ENCODE measurements around the gene SSMEM1. TPM values are rescaled to one million over a fixed set of nuclear protein-coding genes. Genes with fewer than 3 reads are reported as not detected.
A peak's percentile ranks its signal among the peaks of the same experiment; 100 is the strongest.

The SSMEM1 gene
- total and polyA plus RNA-seq, 4 donors: not detected

DNA sequence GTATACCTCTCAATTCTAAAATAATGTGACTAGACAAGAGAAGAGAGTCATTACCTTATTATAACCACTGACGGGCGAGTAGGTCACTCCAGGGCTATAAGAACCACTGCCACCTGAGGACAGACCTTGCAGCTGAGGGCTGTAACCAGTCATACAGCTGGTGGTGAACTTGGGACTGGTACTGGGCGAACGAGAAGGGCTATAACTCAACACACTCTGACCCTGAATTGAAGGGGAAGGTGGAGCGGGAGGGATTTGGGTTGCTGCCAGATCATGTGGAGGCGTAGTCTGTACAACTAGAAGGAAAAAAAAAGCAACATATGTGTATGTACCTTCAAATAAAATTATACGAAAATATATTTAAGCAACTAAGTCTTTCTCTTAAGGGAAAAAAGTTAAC is 5.9 kb upstream of the SSMEM1 start:
- Histone ChIP-seq H3K27me3 (ENCODE audit: control insufficient read depth in 4 of 4, insufficient read depth in 4 of 4, low read length in 3 of 4) (no peaks in the 10 kb centered on the region), H3K36me3 (ENCODE audit: control insufficient read depth in 4 of 4, insufficient read depth in 3 of 4, low read depth in 1 of 4, low read length in 3 of 4) (peaks cover 0 to 28% (median 15%) of the 10 kb centered on the region in 4 donors), H3K4me1 (ENCODE audit: control insufficient read depth in 4 of 4, insufficient read depth in 4 of 4, low read length in 3 of 4) (no peaks in the 10 kb centered on the region), H3K9ac (ENCODE audit: low read depth in 1 of 2, low read length in 2 of 2) (no peak overlapping the region), H3K4me3 (ENCODE audit: low read depth in 1 of 3, low read length in 3 of 3) (no peak overlapping the region), H3K27ac (ENCODE audit: low read depth in 1 of 2, low read length in 2 of 2) (no peak overlapping the region), H3K9me3 (ENCODE audit: control insufficient read depth in 4 of 4, low read length in 3 of 4) (no peaks in the 10 kb centered on the region)
- WGBS: 81% methylated on average over 7 of the region's 7 CpGs
- DNase-seq (ENCODE audit: low spot score): no peak
- TF ChIP-seq GABPA (IDR thresholded peaks at IDR 0.05 in 1 of 2, conservative IDR thresholded peaks at IDR 0.05 in 1 of 2) (no peak), TAF1 (conservative IDR thresholded peaks at IDR 0.05) (no peak), EGR1 (IDR thresholded peaks at IDR 0.05; ENCODE audit: low read depth in 2 of 2) (no peak), FOXA2 (IDR thresholded peaks at IDR 0.05) (no peak), YY1 (IDR thresholded peaks at IDR 0.05) (no peak), HNF4A (conservative IDR thresholded peaks at IDR 0.05) (no peak)
- TF ChIP-seq, protein P1, sequence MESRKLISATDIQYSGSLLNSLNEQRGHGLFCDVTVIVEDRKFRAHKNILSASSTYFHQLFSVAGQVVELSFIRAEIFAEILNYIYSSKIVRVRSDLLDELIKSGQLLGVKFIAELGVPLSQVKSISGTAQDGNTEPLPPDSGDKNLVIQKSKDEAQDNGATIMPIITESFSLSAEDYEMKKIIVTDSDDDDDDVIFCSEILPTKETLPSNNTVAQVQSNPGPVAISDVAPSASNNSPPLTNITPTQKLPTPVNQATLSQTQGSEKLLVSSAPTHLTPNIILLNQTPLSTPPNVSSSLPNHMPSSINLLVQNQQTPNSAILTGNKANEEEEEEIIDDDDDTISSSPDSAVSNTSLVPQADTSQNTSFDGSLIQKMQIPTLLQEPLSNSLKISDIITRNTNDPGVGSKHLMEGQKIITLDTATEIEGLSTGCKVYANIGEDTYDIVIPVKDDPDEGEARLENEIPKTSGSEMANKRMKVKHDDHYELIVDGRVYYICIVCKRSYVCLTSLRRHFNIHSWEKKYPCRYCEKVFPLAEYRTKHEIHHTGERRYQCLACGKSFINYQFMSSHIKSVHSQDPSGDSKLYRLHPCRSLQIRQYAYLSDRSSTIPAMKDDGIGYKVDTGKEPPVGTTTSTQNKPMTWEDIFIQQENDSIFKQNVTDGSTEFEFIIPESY (IDR thresholded peaks at IDR 0.05): no peak

DNA sequence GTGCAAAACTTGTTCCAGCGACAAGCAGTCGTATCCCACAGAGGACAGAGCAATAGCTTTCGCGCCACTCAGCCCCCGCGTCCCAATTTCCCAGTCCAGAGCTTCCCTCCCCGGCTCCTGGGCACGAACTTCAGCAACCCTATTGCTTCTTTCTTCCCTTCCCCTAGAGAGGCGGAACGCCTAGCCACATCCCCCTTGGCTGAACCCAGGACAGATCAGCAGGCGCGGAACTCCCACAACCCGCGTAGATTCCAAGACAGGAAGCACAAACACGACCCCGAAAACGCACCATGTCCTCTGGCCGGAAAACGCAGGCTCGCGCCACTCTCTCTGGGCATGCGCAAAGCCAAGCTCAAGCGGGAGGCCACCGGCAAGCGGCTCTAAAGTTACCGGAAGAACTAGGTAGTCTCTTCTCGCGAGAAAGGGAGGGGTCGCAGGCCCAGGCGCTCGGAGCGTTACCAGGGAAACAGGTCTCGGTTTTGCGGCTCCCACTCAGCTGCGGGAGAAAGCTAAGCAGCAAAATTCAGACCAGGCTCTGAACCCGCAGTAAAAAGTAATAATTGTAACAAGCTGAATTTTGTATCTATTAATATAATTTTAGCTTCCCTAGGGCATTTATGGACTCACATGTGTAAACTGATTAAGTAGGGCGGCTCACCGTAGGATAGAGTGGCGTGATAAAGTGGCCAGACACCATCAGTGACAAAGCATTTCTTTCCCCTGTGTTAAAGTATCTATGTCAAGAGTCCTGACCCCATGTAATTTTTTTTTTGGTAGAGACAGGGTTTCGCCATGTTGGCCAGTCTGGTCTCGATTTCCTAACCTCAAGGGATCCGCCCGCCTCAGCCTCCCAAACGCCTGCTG is 2.3 kb upstream of the SSMEM1 start, which contains the start of gene TMEM209:
Gene TMEM209 (minus strand): TSS at position 323 of the 864 bp plus-strand sequence. CDS start 31 bp downstream, at position 292.
- 12% methylated on average over 44 of the region's 44 CpGs for WGBS
- Histone ChIP-seq H3K36me3 (ENCODE audit: control insufficient read depth in 4 of 4, insufficient read depth in 3 of 4, low read depth in 1 of 4, low read length in 3 of 4) (peaks cover 0 to 22% (median 10%) of the 10 kb centered on the region in 4 donors), H3K9me3 (ENCODE audit: control insufficient read depth in 4 of 4, low read length in 3 of 4) (no peaks in the 10 kb centered on the region), H3K4me3 (ENCODE audit: low read depth in 1 of 3, low read length in 3 of 3) (peak within 1 kb of the TSS; percentile 71 to 96 (median 93)), H3K9ac (ENCODE audit: low read depth in 1 of 2, low read length in 2 of 2) (peak within 1 kb of the TSS; percentile 87 to 93), H3K4me1 (ENCODE audit: control insufficient read depth in 4 of 4, insufficient read depth in 4 of 4, low read length in 3 of 4) (no peaks in the 10 kb centered on the region), H3K27me3 (ENCODE audit: control insufficient read depth in 4 of 4, insufficient read depth in 4 of 4, low read length in 3 of 4) (no peaks in the 10 kb centered on the region), H3K27ac (ENCODE audit: low read depth in 1 of 2, low read length in 2 of 2) (peak within 1 kb of the TSS; percentile 89 to 92)
- peak; percentile 92 for DNase-seq (ENCODE audit: low spot score)
- TF ChIP-seq, protein P2, sequence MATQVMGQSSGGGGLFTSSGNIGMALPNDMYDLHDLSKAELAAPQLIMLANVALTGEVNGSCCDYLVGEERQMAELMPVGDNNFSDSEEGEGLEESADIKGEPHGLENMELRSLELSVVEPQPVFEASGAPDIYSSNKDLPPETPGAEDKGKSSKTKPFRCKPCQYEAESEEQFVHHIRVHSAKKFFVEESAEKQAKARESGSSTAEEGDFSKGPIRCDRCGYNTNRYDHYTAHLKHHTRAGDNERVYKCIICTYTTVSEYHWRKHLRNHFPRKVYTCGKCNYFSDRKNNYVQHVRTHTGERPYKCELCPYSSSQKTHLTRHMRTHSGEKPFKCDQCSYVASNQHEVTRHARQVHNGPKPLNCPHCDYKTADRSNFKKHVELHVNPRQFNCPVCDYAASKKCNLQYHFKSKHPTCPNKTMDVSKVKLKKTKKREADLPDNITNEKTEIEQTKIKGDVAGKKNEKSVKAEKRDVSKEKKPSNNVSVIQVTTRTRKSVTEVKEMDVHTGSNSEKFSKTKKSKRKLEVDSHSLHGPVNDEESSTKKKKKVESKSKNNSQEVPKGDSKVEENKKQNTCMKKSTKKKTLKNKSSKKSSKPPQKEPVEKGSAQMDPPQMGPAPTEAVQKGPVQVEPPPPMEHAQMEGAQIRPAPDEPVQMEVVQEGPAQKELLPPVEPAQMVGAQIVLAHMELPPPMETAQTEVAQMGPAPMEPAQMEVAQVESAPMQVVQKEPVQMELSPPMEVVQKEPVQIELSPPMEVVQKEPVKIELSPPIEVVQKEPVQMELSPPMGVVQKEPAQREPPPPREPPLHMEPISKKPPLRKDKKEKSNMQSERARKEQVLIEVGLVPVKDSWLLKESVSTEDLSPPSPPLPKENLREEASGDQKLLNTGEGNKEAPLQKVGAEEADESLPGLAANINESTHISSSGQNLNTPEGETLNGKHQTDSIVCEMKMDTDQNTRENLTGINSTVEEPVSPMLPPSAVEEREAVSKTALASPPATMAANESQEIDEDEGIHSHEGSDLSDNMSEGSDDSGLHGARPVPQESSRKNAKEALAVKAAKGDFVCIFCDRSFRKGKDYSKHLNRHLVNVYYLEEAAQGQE (IDR thresholded peaks at IDR 0.05): peak; percentile 41
- TF ChIP-seq NR2F2 (IDR thresholded peaks at IDR 0.05) (no peak), EGR1 (IDR thresholded peaks at IDR 0.05; ENCODE audit: low read depth in 2 of 2) (peak in 1 of 2 donors; percentile 30), TAF1 (conservative IDR thresholded peaks at IDR 0.05) (peak; percentile 66), FOXA2 (IDR thresholded peaks at IDR 0.05) (no peak), RAD21 (IDR thresholded peaks at IDR 0.05) (peak; percentile 52 to 54), SP1 (IDR thresholded peaks at IDR 0.05) (peak; percentile 61), HNF4G (IDR thresholded peaks at IDR 0.05) (no peak), YY1 (IDR thresholded peaks at IDR 0.05) (peak; percentile 91), GABPA (IDR thresholded peaks at IDR 0.05 in 1 of 2, conservative IDR thresholded peaks at IDR 0.05 in 1 of 2) (peak; percentile 51 to 95), RXRA (IDR thresholded peaks at IDR 0.05) (peak; percentile 41 to 57), HNF4A (conservative IDR thresholded peaks at IDR 0.05) (peak in 1 of 2 donors; percentile 49), FOXA1 (IDR thresholded peaks at IDR 0.05) (no peak), JUND (IDR thresholded peaks at IDR 0.05) (no peak)
- TF ChIP-seq, protein P3, sequence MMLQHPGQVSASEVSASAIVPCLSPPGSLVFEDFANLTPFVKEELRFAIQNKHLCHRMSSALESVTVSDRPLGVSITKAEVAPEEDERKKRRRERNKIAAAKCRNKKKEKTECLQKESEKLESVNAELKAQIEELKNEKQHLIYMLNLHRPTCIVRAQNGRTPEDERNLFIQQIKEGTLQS (IDR thresholded peaks at IDR 0.05): no peak
- TF ChIP-seq, protein P4, sequence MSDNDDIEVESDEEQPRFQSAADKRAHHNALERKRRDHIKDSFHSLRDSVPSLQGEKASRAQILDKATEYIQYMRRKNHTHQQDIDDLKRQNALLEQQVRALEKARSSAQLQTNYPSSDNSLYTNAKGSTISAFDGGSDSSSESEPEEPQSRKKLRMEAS (IDR thresholded peaks at IDR 0.05): peak; percentile 68
- TF ChIP-seq, protein P5, sequence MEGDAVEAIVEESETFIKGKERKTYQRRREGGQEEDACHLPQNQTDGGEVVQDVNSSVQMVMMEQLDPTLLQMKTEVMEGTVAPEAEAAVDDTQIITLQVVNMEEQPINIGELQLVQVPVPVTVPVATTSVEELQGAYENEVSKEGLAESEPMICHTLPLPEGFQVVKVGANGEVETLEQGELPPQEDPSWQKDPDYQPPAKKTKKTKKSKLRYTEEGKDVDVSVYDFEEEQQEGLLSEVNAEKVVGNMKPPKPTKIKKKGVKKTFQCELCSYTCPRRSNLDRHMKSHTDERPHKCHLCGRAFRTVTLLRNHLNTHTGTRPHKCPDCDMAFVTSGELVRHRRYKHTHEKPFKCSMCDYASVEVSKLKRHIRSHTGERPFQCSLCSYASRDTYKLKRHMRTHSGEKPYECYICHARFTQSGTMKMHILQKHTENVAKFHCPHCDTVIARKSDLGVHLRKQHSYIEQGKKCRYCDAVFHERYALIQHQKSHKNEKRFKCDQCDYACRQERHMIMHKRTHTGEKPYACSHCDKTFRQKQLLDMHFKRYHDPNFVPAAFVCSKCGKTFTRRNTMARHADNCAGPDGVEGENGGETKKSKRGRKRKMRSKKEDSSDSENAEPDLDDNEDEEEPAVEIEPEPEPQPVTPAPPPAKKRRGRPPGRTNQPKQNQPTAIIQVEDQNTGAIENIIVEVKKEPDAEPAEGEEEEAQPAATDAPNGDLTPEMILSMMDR (IDR thresholded peaks at IDR 0.05; ENCODE audit: low read depth, low read length, missing input control): no peak
- TF ChIP-seq, protein P1 (IDR thresholded peaks at IDR 0.05): peak; percentile 100
